RWPE2 (cell line): ENCODE data around the gene DLG2.

ENCODE experiments used
- ATAC-seq: fragments of 200-7000 bp; cut with Tn5 transposase; 3 replicates; pipeline ENCODE4 v1.9.1; 2021; ENCODE audit warnings: low read depth
- DNase-seq: peaks from one replicate; pipeline ENCODE4 v3.0.0-alpha.2; 2020; ENCODE audit warnings: low spot score
- H3K27ac ChIP-seq: fragments of 450-650 bp; 2 replicates; pipeline ENCODE4 v1.5.1; 2017; ENCODE audit warnings: mild to moderate bottlenecking; ENCODE audit not compliant: poor library complexity, severe bottlenecking
- H3K27me3 ChIP-seq: fragments of 250-450 bp; sonication (Bioruptor Pico); 2 replicates; pipeline ENCODE4 v1.5.1; 2021; ENCODE audit warnings: mild to moderate bottlenecking, moderate library complexity; ENCODE audit not compliant: insufficient read depth, poor library complexity, severe bottlenecking
- H3K36me3 ChIP-seq: fragments of 250-450 bp; sonication (Bioruptor Pico); 2 replicates; pipeline ENCODE4 v1.5.1; 2020; ENCODE audit warnings: low read depth, mild to moderate bottlenecking, moderate library complexity
- H3K4me1 ChIP-seq: fragments of 250-450 bp; sonication (Bioruptor Pico); 2 replicates; pipeline ENCODE4 v1.5.1; 2021; ENCODE audit warnings: mild to moderate bottlenecking, moderate library complexity; ENCODE audit not compliant: insufficient read depth, poor library complexity, severe bottlenecking
- H3K4me3 ChIP-seq: fragments of 250-450 bp; sonication (Bioruptor Pico); 2 replicates; pipeline ENCODE4 v1.5.1; 2021; ENCODE audit warnings: mild to moderate bottlenecking, moderate library complexity; ENCODE audit not compliant: severe bottlenecking
- H3K9me3 ChIP-seq: fragments of 250-450 bp; sonication (Bioruptor Pico); 2 replicates; pipeline ENCODE4 v1.5.1; 2021; ENCODE audit warnings: mild to moderate bottlenecking, moderate library complexity; ENCODE audit not compliant: severe bottlenecking
- TF ChIP-seq, protein P1 (sequence below): fragments of 450-650 bp; IDR thresholded peaks from one replicate; pipeline ENCODE4 v1.5.1; 2017; ENCODE audit warnings: mild to moderate bottlenecking, moderate library complexity; ENCODE audit not compliant: poor library complexity, severe bottlenecking

DLG2 gene

DNA sequence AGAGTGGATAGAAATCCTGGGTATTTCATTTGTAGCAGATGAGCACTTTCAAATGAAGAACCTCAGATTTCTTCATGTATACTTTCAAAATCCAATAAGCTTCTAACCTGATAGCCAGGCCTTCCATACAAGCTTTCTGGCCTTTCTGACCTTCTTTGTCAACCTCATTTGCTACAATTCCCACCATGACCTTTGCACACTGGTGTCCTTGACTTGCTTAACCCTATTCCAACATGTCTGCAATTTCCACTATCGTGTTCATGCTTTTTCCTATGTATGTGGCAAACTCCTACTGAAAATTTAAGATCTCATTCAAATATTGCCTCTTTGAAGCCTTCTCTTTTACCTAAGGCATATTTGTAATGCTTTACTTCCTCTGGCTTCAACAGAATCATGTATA lies 2098.9 kb downstream of the DLG2 start:
- Histone ChIP-seq H3K9me3 (no peaks in the 10 kb centered on the region), H3K36me3 (no peaks in the 10 kb centered on the region), H3K27ac (no peak overlapping the region), H3K27me3 (no peaks in the 10 kb centered on the region), H3K4me3 (no peak overlapping the region), H3K4me1 (no peaks in the 10 kb centered on the region)
- TF ChIP-seq, protein P1, sequence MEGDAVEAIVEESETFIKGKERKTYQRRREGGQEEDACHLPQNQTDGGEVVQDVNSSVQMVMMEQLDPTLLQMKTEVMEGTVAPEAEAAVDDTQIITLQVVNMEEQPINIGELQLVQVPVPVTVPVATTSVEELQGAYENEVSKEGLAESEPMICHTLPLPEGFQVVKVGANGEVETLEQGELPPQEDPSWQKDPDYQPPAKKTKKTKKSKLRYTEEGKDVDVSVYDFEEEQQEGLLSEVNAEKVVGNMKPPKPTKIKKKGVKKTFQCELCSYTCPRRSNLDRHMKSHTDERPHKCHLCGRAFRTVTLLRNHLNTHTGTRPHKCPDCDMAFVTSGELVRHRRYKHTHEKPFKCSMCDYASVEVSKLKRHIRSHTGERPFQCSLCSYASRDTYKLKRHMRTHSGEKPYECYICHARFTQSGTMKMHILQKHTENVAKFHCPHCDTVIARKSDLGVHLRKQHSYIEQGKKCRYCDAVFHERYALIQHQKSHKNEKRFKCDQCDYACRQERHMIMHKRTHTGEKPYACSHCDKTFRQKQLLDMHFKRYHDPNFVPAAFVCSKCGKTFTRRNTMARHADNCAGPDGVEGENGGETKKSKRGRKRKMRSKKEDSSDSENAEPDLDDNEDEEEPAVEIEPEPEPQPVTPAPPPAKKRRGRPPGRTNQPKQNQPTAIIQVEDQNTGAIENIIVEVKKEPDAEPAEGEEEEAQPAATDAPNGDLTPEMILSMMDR, result no peak
- no peak for DNase-seq
- no peak for ATAC-seq

DNA sequence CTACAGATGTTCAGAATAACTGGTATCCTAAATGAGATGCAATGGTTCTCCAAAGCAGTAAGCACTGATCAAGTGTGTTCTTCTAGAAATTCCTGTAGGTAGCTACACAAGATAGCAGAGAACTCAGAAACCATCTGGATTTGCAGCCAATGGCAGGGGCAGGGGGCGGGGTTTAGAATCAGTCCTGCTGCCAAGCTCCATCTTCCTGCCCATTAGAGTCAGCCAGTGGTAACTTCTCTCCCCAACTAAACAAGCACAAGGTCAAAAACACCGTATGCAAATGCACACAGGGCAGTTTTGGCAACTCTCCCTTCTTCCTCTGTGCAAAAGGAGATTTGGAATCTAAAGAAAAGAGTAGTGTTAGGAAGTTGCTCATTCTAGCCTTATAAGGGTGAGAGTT lies 2103.5 kb downstream of the DLG2 start:
- no peak overlapping the region for H3K4me3 ChIP-seq
- DNase-seq (no peak), ATAC-seq (no peak)
- H3K27ac ChIP-seq, result no peak overlapping the region
- no peaks in the 10 kb centered on the region for H3K27me3 ChIP-seq
- no peaks in the 10 kb centered on the region for H3K36me3 ChIP-seq
- TF ChIP-seq, protein P1, result no peak
- no peaks in the 10 kb centered on the region for H3K9me3 ChIP-seq
- no peaks in the 10 kb centered on the region for H3K4me1 ChIP-seq

DNA sequence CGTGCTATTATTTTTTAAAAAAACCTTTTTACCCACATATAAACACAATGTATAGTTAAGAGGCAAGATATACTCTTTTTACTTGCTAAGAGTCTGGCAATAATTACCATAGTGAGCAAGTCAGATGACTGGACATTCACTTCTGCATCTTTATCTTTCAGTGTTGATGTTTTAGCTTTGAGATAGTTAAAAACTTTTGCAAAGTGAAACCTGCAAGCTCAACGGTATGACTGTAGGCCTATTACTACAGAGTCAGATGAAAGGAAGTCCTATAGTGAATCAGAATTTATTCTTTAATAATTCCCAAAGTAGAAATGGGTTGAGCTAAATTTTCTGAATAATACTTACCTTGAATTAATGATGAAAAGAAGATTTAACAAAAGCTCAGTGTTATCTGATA lies 2104.2 kb downstream of the DLG2 start:
- H3K9me3 ChIP-seq, result no peaks in the 10 kb centered on the region
- H3K36me3 ChIP-seq, result no peaks in the 10 kb centered on the region
- ATAC-seq, result no peak
- H3K27me3 ChIP-seq, result no peaks in the 10 kb centered on the region
- H3K27ac ChIP-seq, result no peak overlapping the region
- TF ChIP-seq, protein P1, result no peak
- H3K4me1 ChIP-seq, result no peaks in the 10 kb centered on the region
- H3K4me3 ChIP-seq, result no peak overlapping the region
- no peak for DNase-seq

DNA sequence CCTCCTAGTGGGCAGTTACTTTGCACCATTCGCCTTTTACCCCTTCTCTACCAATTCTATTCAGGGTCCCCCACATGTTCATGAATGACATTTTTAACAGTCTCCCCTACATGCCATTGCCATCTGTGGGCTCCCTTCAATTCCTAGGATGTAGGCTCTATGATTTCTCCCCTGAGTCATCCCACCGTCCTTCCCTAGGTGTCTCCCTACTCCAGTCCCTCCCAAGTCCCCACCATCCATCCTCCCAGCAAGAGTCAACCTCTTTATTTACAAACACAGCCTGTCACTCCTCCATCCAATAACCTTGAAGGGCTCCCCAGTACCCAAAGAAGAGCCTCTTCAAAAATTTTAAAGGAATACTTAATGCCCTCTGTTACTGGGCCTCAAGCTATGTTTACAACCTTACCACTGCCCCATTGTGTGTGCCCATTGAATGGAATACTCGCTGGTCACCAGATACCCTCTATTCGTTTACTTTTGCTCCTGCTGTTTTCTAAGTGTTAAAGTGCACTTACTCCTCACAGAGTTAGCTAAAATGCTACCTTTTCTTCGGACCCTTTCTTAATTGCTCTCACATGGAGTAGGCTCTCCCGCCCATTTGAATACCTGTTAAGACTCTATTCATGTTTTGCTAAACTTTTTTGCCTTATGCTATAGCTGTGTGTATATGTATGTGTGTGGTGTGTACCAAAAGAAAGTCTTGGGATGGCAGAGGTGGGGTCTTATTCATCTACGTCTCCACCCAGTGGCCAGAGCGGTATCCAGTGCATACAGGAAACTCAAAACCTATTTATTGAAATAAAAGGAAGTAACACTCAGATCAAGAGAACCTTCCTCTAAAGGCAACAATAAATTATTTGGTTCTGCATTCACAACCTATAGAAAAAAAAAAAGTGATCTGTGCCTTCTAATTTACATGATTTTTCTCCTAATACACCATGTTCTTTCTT lies 2105.2 kb downstream of the DLG2 start:
- ATAC-seq (peak; percentile 46; the same call in 1 of the 3 replicates), DNase-seq (no peak)
- Histone ChIP-seq H3K27me3 (no peaks in the 10 kb centered on the region), H3K36me3 (no peaks in the 10 kb centered on the region), H3K9me3 (no peaks in the 10 kb centered on the region), H3K4me3 (no peak overlapping the region), H3K4me1 (no peaks in the 10 kb centered on the region), H3K27ac (no peak overlapping the region)
- TF ChIP-seq, protein P1, result peak; percentile 17

DNA sequence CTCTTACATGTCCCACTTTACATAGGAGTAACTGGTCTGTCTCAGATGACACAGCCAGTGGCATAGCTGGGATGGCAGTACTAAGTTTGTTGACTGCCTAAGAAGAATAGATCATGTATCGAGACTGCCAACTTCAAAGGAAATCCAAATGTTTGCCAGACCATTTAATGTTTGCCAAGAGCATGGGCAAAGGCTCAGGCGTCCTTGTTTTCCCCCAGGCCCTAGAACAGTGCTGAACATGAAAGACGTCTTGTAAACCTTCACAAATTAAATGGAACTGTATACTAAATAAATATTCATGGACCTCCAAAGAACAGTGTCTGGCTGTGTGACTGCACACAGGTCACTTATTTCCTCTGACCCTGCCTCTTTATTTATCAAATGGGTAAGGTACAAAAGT lies 2106.3 kb downstream of the DLG2 start:
- Histone ChIP-seq H3K9me3 (no peaks in the 10 kb centered on the region), H3K36me3 (no peaks in the 10 kb centered on the region), H3K4me3 (no peak overlapping the region), H3K27me3 (no peaks in the 10 kb centered on the region), H3K4me1 (no peaks in the 10 kb centered on the region), H3K27ac (no peak overlapping the region)
- TF ChIP-seq, protein P1, result no peak
- ATAC-seq (no peak), DNase-seq (no peak)
